Loucy (cell line): Measurements from ENCODE around the gene FLT3.

Experiments
- H2AFZ ChIP-seq: fragments of 200-600 bp; sonication (generic); 2 replicates; pipeline ENCODE4 v1.6.0; 2016; ENCODE audit warnings: antibody characterized with exemption, mild to moderate bottlenecking, low read length, moderate library complexity
- H3F3A ChIP-seq: fragments of 200-600 bp; 2 replicates; pipeline ENCODE4 v1.6.0; 2016; ENCODE audit warnings: antibody characterized with exemption, low read depth, mild to moderate bottlenecking
- H3K27me3 ChIP-seq: fragments of 200-600 bp; sonication (generic); 2 replicates; pipeline ENCODE4 v1.6.1; 2014; ENCODE audit warnings: low read length, mild to moderate bottlenecking; ENCODE audit not compliant: insufficient read depth, poor library complexity, severe bottlenecking
- H3K36me3 ChIP-seq: fragments of 200-600 bp; sonication (generic); 2 replicates; pipeline ENCODE4 v1.6.1; 2016; ENCODE audit warnings: low read length; ENCODE audit not compliant: insufficient read depth
- H3K4me1 ChIP-seq: fragments of 200-600 bp; sonication (generic); 2 replicates; pipeline ENCODE4 v1.5.1; 2014; ENCODE audit warnings: low read length, mild to moderate bottlenecking; ENCODE audit not compliant: insufficient read depth, poor library complexity, severe bottlenecking
- H3K4me2 ChIP-seq: fragments of 200-600 bp; sonication (generic); 2 replicates; pipeline ENCODE4 v1.6.0; 2014; ENCODE audit warnings: antibody characterized with exemption, low read length, low read depth, mild to moderate bottlenecking; ENCODE audit not compliant: poor library complexity, severe bottlenecking
- H3K4me3 ChIP-seq: fragments of 200-600 bp; sonication (generic); 2 replicates; pipeline ENCODE4 v1.5.1; 2014; ENCODE audit warnings: low read length, mild to moderate bottlenecking, mixed read lengths; ENCODE audit not compliant: poor library complexity, severe bottlenecking
- H3K79me2 ChIP-seq: fragments of 200-600 bp; sonication (generic); 2 replicates; pipeline ENCODE4 v1.6.1; 2014; ENCODE audit warnings: low read length; ENCODE audit not compliant: insufficient read depth
- H3K9ac ChIP-seq: fragments of 200-600 bp; sonication (generic); 2 replicates; pipeline ENCODE4 v1.6.0; 2014; ENCODE audit warnings: mild to moderate bottlenecking, low read depth, low read length, moderate library complexity; ENCODE audit not compliant: poor library complexity, severe bottlenecking
- H3K9me2 ChIP-seq: fragments of 200-600 bp; sonication (generic); replicated peaks from 2 replicates; pipeline ENCODE4 v1.6.1; 2016; ENCODE audit warnings: low read depth, low read length, mixed read lengths
- H3K9me3 ChIP-seq: fragments of 200-600 bp; sonication (generic); 2 replicates; pipeline ENCODE4 v1.6.1; 2014; ENCODE audit warnings: mild to moderate bottlenecking, antibody characterized with exemption, low read length, low read depth; ENCODE audit not compliant: insufficient read depth
- H4K20me1 ChIP-seq: fragments of 200-600 bp; sonication (generic); 2 replicates; pipeline ENCODE4 v1.6.0; 2014; ENCODE audit warnings: antibody characterized with exemption, low read length, mild to moderate bottlenecking; ENCODE audit not compliant: insufficient read depth, poor library complexity, severe bottlenecking
- CTCF ChIP-seq: fragments of 200-600 bp; sonication (generic); conservative IDR thresholded peaks from 2 replicates; pipeline ENCODE4 v1.5.1; 2014; ENCODE audit warnings: mild to moderate bottlenecking, antibody characterized with exemption, low read length
- EZH2phosphoT487 ChIP-seq: fragments of 200-600 bp; IDR thresholded peaks from 2 replicates; pipeline ENCODE4 v1.6.1; 2018; ENCODE audit warnings: antibody characterized with exemption, mild to moderate bottlenecking, moderate library complexity, borderline replicate concordance

Gene FLT3

DNA sequence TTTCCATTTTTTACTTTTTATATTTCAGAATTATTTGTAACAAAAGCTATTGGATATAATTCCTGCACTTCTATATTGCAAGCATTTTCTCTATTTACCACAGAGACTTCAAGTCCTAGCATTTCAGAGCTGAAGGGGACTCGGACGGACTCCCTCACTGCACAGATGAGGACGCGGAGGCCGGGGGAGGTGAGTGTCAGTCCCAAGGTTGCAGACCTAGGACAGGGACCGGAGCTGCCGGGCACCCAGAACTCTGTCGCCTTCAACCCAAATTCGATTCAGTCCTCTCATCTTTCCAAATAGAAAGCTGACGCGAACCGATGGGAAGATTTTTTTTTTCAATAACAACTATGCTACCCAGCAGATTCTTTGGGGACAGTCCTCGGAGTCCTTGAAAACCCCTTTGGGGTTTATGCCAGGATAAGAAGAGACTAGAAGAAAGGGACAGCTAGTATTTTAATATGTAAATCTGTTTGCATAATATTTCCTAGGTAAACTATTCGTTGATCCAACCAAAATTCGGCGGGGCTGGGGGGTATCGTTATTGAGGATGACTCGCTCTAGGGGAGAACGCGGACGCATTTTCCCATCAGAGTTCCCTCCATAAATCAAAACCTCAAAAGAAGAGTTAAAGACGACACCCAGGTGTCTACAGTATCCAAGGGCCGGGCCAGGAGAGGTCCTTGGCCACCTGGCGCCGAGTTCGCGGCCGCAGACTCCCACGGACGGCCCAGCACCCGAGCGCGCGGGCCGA, 803 bp downstream of the FLT3 start:
- TF ChIP-seq EZH2phosphoT487 (no peak), CTCF (no peak)
- H3K9me2 ChIP-seq = no peaks in the 10 kb centered on the region
- H3F3A ChIP-seq = no peaks in the 10 kb centered on the region
- H3K9ac ChIP-seq = no peak overlapping the region
- H2AFZ ChIP-seq = no peak overlapping the region
- H3K79me2 ChIP-seq = no peaks in the 10 kb centered on the region
- no peaks in the 10 kb centered on the region for H4K20me1 ChIP-seq
- no peak overlapping the region for H3K4me2 ChIP-seq
- H3K27me3 ChIP-seq = peaks cover 24% of the 10 kb centered on the region
- no peaks in the 10 kb centered on the region for H3K4me1 ChIP-seq
- H3K9me3 ChIP-seq = no peaks in the 10 kb centered on the region
- no peak overlapping the region for H3K4me3 ChIP-seq
- H3K36me3 ChIP-seq = no peaks in the 10 kb centered on the region

DNA sequence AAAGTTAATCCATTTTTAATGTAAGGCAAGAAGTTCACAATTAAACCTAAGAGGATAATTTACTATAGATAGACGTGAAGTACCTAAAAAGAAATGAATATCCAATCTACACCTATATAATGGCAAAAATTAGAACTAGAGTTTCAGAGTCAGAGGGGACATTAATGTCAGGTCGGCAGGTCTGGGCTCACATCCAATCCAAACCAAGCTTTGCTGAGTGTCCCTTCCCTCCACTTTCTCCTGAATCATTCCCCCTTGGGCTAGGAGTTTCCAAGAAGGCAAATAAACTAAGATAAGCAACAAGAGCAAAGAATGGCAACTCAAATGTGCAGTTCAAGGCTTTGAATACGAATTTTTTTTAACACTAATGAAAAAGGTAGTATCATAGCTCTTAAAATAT, 2.9 kb downstream of the FLT3 start:
- TF ChIP-seq EZH2phosphoT487 (no peak), CTCF (no peak)
- peaks cover 24% of the 10 kb centered on the region for H3K27me3 ChIP-seq

DNA sequence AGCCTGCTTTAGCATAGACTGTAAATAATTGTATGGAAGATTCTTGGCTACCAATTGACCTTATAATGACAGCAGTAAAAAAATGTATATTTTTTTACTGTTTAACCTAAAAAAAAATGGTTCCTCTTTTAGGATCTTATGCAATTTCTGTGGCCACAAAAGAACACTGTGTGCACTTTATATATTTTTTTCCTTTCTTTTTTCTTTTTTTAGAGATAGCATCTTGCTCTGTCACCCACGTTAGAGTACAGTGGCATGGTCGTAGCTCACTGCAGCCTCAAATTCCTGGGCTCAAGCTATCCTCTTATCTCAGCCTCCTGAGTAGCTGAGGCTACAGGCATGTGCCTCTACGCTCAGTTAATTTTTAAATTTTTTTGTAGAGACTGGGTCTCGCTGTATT, 6.1 kb downstream of the FLT3 start:
- Histone ChIP-seq H3K27me3 (peaks cover 5% of the 10 kb centered on the region), H3K9me2 (no peaks in the 10 kb centered on the region), H3K79me2 (no peaks in the 10 kb centered on the region), H3K4me2 (peak overlapping the region; percentile 1), H3K9me3 (no peaks in the 10 kb centered on the region), H3K9ac (no peak overlapping the region), H3K4me3 (no peak overlapping the region), H2AFZ (no peak overlapping the region), H3K36me3 (no peaks in the 10 kb centered on the region), H3F3A (no peaks in the 10 kb centered on the region), H4K20me1 (no peaks in the 10 kb centered on the region), H3K4me1 (peaks cover 5% of the 10 kb centered on the region)
- TF ChIP-seq CTCF = no peak
- TF ChIP-seq EZH2phosphoT487 = no peak

More for the DNA sequence above, 2.9 kb downstream of the FLT3 start:
- H3K9me2 ChIP-seq = no peaks in the 10 kb centered on the region
- H3K9ac ChIP-seq = no peak overlapping the region
- H4K20me1 ChIP-seq = no peaks in the 10 kb centered on the region
- H3K79me2 ChIP-seq = no peaks in the 10 kb centered on the region
- no peak overlapping the region for H3K4me3 ChIP-seq
- no peaks in the 10 kb centered on the region for H3K36me3 ChIP-seq
- no peak overlapping the region for H3K4me2 ChIP-seq
- H3K9me3 ChIP-seq = no peaks in the 10 kb centered on the region
- H3F3A ChIP-seq = no peaks in the 10 kb centered on the region
- no peak overlapping the region for H2AFZ ChIP-seq
- H3K4me1 ChIP-seq = peaks cover 5% of the 10 kb centered on the region
